ENCODE data around the gene IFNL2.

Gene IFNL2

GRCh38 chr19:39316627-39317321 lies 48.6 kb downstream of the IFNL2 start:
- no peak for FAIRE-seq
- no peak for DNase-seq (ENCODE audit: low spot score)

GRCh38 chr19:39317476-39317875 lies 49.3 kb downstream of the IFNL2 start:
- DNase-seq (ENCODE audit: low spot score), result no peak
- FAIRE-seq, result no peak

- DNase-seq (ENCODE audit: low spot score) (no peak), FAIRE-seq (no peak)
Observed at GRCh38 chr19:39318071-39318470, 49.9 kb downstream of the IFNL2 start.

- DNase-seq (ENCODE audit: low spot score), result no peak
- no peak for FAIRE-seq
Observed at GRCh38 chr19:39318690-39319089, 50.5 kb downstream of the IFNL2 start.

GRCh38 chr19:39319098-39319891 lies 51.1 kb downstream of the IFNL2 start:
- FAIRE-seq (no peak), DNase-seq (ENCODE audit: low spot score) (no peak)
